HEK293 (cell line): ENCODE data around the gene LMOD3.

ENCODE experiments used
- CTCF ChIP-seq: fragments of 450-650 bp; formaldehyde crosslinking; IDR thresholded peaks from 2 replicates; pipeline ENCODE4 v1.5.1; 2016; ENCODE audit warnings: missing biosample characterization, missing genetic modification characterization
- GFI1B ChIP-seq: fragments of 450-650 bp; formaldehyde crosslinking; IDR thresholded peaks from 2 replicates; pipeline ENCODE4 v1.5.1; 2016; ENCODE audit warnings: missing biosample characterization, missing genetic modification characterization
- GLIS1 ChIP-seq: fragments of 450-650 bp; formaldehyde crosslinking; IDR thresholded peaks from 2 replicates; pipeline ENCODE4 v1.5.1; 2016; ENCODE audit warnings: missing biosample characterization, missing genetic modification characterization
- HOXA7 ChIP-seq: sonication (generic); formaldehyde crosslinking; IDR thresholded peaks from 2 replicates; pipeline ENCODE4 v1.8.1; 2022; ENCODE audit warnings: missing genetic modification reagents, borderline replicate concordance
- HOXC10 ChIP-seq: sonication (generic); formaldehyde crosslinking; IDR thresholded peaks from 2 replicates; pipeline ENCODE4 v1.8.1; 2023; ENCODE audit warnings: mild to moderate bottlenecking, missing genetic modification reagents
- KLF10 ChIP-seq: fragments of 450-650 bp; IDR thresholded peaks from 2 replicates; pipeline ENCODE4 v1.5.1; 2018; ENCODE audit warnings: missing biosample characterization, mild to moderate bottlenecking, missing genetic modification characterization
- KLF8 ChIP-seq: fragments of 450-650 bp; formaldehyde crosslinking; IDR thresholded peaks from 2 replicates; pipeline ENCODE4 v1.5.1; 2016; ENCODE audit warnings: missing biosample characterization, missing genetic modification characterization
- PATZ1 ChIP-seq: fragments of 450-650 bp; formaldehyde crosslinking; IDR thresholded peaks from 2 replicates; pipeline ENCODE4 v1.5.1; 2016; ENCODE audit warnings: missing biosample characterization, missing genetic modification characterization
- SP2 ChIP-seq: fragments of 450-650 bp; formaldehyde crosslinking; IDR thresholded peaks from 2 replicates; pipeline ENCODE4 v1.5.1; 2016; ENCODE audit warnings: missing biosample characterization, missing genetic modification characterization
- ZBTB11 ChIP-seq: fragments of 450-650 bp; formaldehyde crosslinking; conservative IDR thresholded peaks from 2 replicates; pipeline ENCODE4 v1.5.1; 2016; ENCODE audit warnings: low read depth, missing biosample characterization, missing genetic modification characterization
- ZBTB44 ChIP-seq: fragments of 450-650 bp; IDR thresholded peaks from 2 replicates; pipeline ENCODE4 v1.5.1; 2018; ENCODE audit warnings: missing biosample characterization, mild to moderate bottlenecking, missing genetic modification characterization
- ZBTB8A ChIP-seq: fragments of 450-650 bp; formaldehyde crosslinking; IDR thresholded peaks from 2 replicates; pipeline ENCODE4 v1.5.1; 2016; ENCODE audit warnings: missing biosample characterization, missing genetic modification characterization
- ZNF138 ChIP-seq: fragments of 450-650 bp; formaldehyde crosslinking; IDR thresholded peaks from 2 replicates; pipeline ENCODE4 v1.5.1; 2016; ENCODE audit warnings: missing biosample characterization, missing genetic modification characterization, borderline replicate concordance
- ZNF157 ChIP-seq: fragments of 450-650 bp; formaldehyde crosslinking; IDR thresholded peaks from 2 replicates; pipeline ENCODE4 v1.5.1; 2016; ENCODE audit warnings: missing biosample characterization, missing genetic modification characterization
- ZNF169 ChIP-seq: fragments of 450-650 bp; formaldehyde crosslinking; IDR thresholded peaks from 2 replicates; pipeline ENCODE4 v1.5.1; 2016; ENCODE audit warnings: missing biosample characterization, missing genetic modification characterization
- ZNF175 ChIP-seq: fragments of 450-650 bp; formaldehyde crosslinking; IDR thresholded peaks from 2 replicates; pipeline ENCODE4 v1.5.1; 2016; ENCODE audit warnings: missing biosample characterization, missing genetic modification characterization
- ZNF184 ChIP-seq: fragments of 450-650 bp; IDR thresholded peaks from 2 replicates; pipeline ENCODE4 v1.5.1; 2018; ENCODE audit warnings: missing biosample characterization, mild to moderate bottlenecking, missing genetic modification characterization
- ZNF2 ChIP-seq: fragments of 450-650 bp; formaldehyde crosslinking; IDR thresholded peaks from 2 replicates; pipeline ENCODE4 v1.5.1; 2016; ENCODE audit warnings: missing biosample characterization, missing genetic modification characterization
- ZNF202 ChIP-seq: fragments of 450-650 bp; formaldehyde crosslinking; IDR thresholded peaks from 2 replicates; pipeline ENCODE4 v1.5.1; 2016; ENCODE audit warnings: missing biosample characterization, missing genetic modification characterization, borderline replicate concordance
- ZNF214 ChIP-seq: fragments of 450-650 bp; formaldehyde crosslinking; IDR thresholded peaks from 2 replicates; pipeline ENCODE4 v1.5.1; 2017; ENCODE audit warnings: missing biosample characterization, mild to moderate bottlenecking, missing genetic modification characterization, borderline replicate concordance
- ZNF366 ChIP-seq: fragments of 450-650 bp; formaldehyde crosslinking; conservative IDR thresholded peaks from 2 replicates; pipeline ENCODE4 v1.5.1; 2016; ENCODE audit warnings: missing biosample characterization, missing genetic modification characterization
- ZNF416 ChIP-seq: fragments of 450-650 bp; formaldehyde crosslinking; IDR thresholded peaks from 2 replicates; pipeline ENCODE4 v1.5.1; 2016; ENCODE audit warnings: missing biosample characterization, missing genetic modification characterization
- ZNF521 ChIP-seq: fragments of 450-650 bp; formaldehyde crosslinking; IDR thresholded peaks from 2 replicates; pipeline ENCODE4 v1.5.1; 2017; ENCODE audit warnings: missing biosample characterization, mild to moderate bottlenecking, missing genetic modification characterization
- ZNF629 ChIP-seq: fragments of 450-650 bp; formaldehyde crosslinking; IDR thresholded peaks from 2 replicates; pipeline ENCODE4 v1.5.1; 2017; ENCODE audit warnings: missing biosample characterization, missing genetic modification characterization
- ZNF639 ChIP-seq: fragments of 450-650 bp; formaldehyde crosslinking; IDR thresholded peaks from 2 replicates; pipeline ENCODE4 v1.5.1; 2016; ENCODE audit warnings: missing biosample characterization, missing genetic modification characterization
- ZNF654 ChIP-seq: fragments of 450-650 bp; formaldehyde crosslinking; IDR thresholded peaks from 2 replicates; pipeline ENCODE4 v1.5.1; 2016; ENCODE audit warnings: low read depth, missing biosample characterization, missing genetic modification characterization
- ZNF670 ChIP-seq: fragments of 450-650 bp; formaldehyde crosslinking; IDR thresholded peaks from 2 replicates; pipeline ENCODE4 v1.5.1; 2016; ENCODE audit warnings: missing biosample characterization, missing genetic modification characterization, low read depth
- ZNF747 ChIP-seq: fragments of 450-650 bp; formaldehyde crosslinking; IDR thresholded peaks from 2 replicates; pipeline ENCODE4 v1.5.1; 2016; ENCODE audit warnings: missing biosample characterization, missing genetic modification characterization
- ZNF777 ChIP-seq: fragments of 450-650 bp; formaldehyde crosslinking; IDR thresholded peaks from 2 replicates; pipeline ENCODE4 v1.5.1; 2017; ENCODE audit warnings: missing biosample characterization, missing genetic modification characterization, borderline replicate concordance
- ZNF830 ChIP-seq: fragments of 450-650 bp; IDR thresholded peaks from 2 replicates; pipeline ENCODE4 v1.5.0; 2018; ENCODE audit warnings: missing biosample characterization, missing genetic modification characterization, low read depth, mild to moderate bottlenecking, moderate library complexity

Gene LMOD3

GRCh38 chr3:69084326-69085167 is 37.8 kb downstream of the LMOD3 start, which contains the start of gene ARL6IP5 (continued):
- TF ChIP-seq ZNF777 (tag by site-specific recombination): no peak
- TF ChIP-seq ZNF169 (tag by site-specific recombination): no peak
- TF ChIP-seq ZNF214 (tag by site-specific recombination): no peak
- TF ChIP-seq ZBTB44 (tag by site-specific recombination): peak; percentile 31; the same call in 1 of the 2 replicates
- peak; percentile 64 for TF ChIP-seq ZNF639 (tag by site-specific recombination)
- TF ChIP-seq ZBTB11 (tag by site-specific recombination): peak; percentile 50
- peak; percentile 41 for TF ChIP-seq SP2 (tag by site-specific recombination)
- no peak for TF ChIP-seq ZNF138
- no peak; the same call in 1 of the 2 replicates for TF ChIP-seq ZBTB8A (tag by site-specific recombination)
- TF ChIP-seq PATZ1 (tag by site-specific recombination): 0 out of 2 replicates have a peak, but pooled peaks have one; percentile 12
- TF ChIP-seq ZNF521: no peak
- 0 out of 2 replicates have a peak, but pooled peaks have one; percentile 35 for TF ChIP-seq ZNF184 (tag by site-specific recombination)
- no peak for TF ChIP-seq ZNF416 (tag by site-specific recombination)
- no peak for TF ChIP-seq ZNF830 (tag by site-specific recombination)
- no peak for TF ChIP-seq ZNF654 (tag by site-specific recombination)
- TF ChIP-seq HOXC10: no peak
- no peak for TF ChIP-seq ZNF157
- TF ChIP-seq ZNF366: peak; percentile 45; the same call in 1 of the 2 replicates
- TF ChIP-seq ZNF175: no peak
- TF ChIP-seq GFI1B (tag by site-specific recombination): no peak
- peak; percentile 58 for TF ChIP-seq ZNF629 (tag by site-specific recombination)
- TF ChIP-seq ZNF670 (tag by site-specific recombination): no peak
- no peak for TF ChIP-seq HOXA7 (CRISPR knock-in tag)
- 0 out of 2 replicates have a peak, but pooled peaks have one; percentile 33 for TF ChIP-seq KLF8 (tag by site-specific recombination)
- TF ChIP-seq ZNF2 (tag by site-specific recombination): 0 out of 2 replicates have a peak, but pooled peaks have one; percentile 18
- TF ChIP-seq KLF10 (tag by site-specific recombination): no peak
- TF ChIP-seq ZNF202 (tag by site-specific recombination): no peak
- TF ChIP-seq ZNF747 (tag by site-specific recombination): no peak
- TF ChIP-seq GLIS1 (tag by site-specific recombination): no peak
- no peak for TF ChIP-seq CTCF (tag by site-specific recombination)
